ENCODE results near the gene RASAL2.
"Not testable (repeated sequence)": the region's sequence is repeated elsewhere in the genome, so short reads cannot be mapped to it uniquely, and the experiment has no call there.

DNA sequence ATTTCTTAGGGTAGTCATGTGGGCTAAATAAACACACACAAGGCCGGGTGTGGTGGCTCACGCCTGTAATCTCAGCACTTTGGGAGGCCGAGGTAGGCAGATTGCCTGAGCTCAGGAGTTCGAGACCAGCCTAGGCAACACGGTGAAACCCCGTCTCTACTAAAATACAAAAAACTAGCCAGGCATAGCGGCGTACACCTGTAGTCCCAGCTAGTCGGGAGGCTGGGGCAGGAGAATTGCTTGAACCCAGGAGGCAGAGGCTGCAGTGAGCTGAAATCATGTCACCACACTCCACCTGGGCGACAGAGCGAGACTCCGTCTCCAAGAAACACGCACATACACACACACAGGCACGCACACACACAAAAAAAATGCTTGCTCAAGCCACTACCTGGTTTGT lies 409.4 kb downstream of the RASAL2 start:
- TF ChIP-seq POLR2AphosphoS5 (IDR thresholded peaks at IDR 0.05; ENCODE audit: low read depth); EZH2 (IDR thresholded peaks at IDR 0.05; ENCODE audit: low read depth, unreplicated experiment); CREB1 (CRISPR knock-in tag; IDR thresholded peaks at IDR 0.05; ENCODE audit: low read depth); EZH2phosphoT487 (IDR thresholded peaks at IDR 0.05; ENCODE audit: unreplicated experiment): not testable (repeated sequence)
- TF ChIP-seq, protein P1, sequence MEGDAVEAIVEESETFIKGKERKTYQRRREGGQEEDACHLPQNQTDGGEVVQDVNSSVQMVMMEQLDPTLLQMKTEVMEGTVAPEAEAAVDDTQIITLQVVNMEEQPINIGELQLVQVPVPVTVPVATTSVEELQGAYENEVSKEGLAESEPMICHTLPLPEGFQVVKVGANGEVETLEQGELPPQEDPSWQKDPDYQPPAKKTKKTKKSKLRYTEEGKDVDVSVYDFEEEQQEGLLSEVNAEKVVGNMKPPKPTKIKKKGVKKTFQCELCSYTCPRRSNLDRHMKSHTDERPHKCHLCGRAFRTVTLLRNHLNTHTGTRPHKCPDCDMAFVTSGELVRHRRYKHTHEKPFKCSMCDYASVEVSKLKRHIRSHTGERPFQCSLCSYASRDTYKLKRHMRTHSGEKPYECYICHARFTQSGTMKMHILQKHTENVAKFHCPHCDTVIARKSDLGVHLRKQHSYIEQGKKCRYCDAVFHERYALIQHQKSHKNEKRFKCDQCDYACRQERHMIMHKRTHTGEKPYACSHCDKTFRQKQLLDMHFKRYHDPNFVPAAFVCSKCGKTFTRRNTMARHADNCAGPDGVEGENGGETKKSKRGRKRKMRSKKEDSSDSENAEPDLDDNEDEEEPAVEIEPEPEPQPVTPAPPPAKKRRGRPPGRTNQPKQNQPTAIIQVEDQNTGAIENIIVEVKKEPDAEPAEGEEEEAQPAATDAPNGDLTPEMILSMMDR (conservative IDR thresholded peaks at IDR 0.05; ENCODE audit: low read depth in 2 of 2): not testable (repeated sequence)
- TF ChIP-seq, protein P2, sequence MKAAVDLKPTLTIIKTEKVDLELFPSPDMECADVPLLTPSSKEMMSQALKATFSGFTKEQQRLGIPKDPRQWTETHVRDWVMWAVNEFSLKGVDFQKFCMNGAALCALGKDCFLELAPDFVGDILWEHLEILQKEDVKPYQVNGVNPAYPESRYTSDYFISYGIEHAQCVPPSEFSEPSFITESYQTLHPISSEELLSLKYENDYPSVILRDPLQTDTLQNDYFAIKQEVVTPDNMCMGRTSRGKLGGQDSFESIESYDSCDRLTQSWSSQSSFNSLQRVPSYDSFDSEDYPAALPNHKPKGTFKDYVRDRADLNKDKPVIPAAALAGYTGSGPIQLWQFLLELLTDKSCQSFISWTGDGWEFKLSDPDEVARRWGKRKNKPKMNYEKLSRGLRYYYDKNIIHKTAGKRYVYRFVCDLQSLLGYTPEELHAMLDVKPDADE (IDR thresholded peaks at IDR 0.05): not testable (repeated sequence)
- TF ChIP-seq, protein P3, sequence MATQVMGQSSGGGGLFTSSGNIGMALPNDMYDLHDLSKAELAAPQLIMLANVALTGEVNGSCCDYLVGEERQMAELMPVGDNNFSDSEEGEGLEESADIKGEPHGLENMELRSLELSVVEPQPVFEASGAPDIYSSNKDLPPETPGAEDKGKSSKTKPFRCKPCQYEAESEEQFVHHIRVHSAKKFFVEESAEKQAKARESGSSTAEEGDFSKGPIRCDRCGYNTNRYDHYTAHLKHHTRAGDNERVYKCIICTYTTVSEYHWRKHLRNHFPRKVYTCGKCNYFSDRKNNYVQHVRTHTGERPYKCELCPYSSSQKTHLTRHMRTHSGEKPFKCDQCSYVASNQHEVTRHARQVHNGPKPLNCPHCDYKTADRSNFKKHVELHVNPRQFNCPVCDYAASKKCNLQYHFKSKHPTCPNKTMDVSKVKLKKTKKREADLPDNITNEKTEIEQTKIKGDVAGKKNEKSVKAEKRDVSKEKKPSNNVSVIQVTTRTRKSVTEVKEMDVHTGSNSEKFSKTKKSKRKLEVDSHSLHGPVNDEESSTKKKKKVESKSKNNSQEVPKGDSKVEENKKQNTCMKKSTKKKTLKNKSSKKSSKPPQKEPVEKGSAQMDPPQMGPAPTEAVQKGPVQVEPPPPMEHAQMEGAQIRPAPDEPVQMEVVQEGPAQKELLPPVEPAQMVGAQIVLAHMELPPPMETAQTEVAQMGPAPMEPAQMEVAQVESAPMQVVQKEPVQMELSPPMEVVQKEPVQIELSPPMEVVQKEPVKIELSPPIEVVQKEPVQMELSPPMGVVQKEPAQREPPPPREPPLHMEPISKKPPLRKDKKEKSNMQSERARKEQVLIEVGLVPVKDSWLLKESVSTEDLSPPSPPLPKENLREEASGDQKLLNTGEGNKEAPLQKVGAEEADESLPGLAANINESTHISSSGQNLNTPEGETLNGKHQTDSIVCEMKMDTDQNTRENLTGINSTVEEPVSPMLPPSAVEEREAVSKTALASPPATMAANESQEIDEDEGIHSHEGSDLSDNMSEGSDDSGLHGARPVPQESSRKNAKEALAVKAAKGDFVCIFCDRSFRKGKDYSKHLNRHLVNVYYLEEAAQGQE (IDR thresholded peaks at IDR 0.05; ENCODE audit: unreplicated experiment): not testable (repeated sequence)

All from GM23338 (cell line).